Measurements from ENCODE around the gene CBR3.
A peak's percentile ranks its signal among the peaks of the same experiment; 100 is the strongest.

The CBR3 gene

DNA sequence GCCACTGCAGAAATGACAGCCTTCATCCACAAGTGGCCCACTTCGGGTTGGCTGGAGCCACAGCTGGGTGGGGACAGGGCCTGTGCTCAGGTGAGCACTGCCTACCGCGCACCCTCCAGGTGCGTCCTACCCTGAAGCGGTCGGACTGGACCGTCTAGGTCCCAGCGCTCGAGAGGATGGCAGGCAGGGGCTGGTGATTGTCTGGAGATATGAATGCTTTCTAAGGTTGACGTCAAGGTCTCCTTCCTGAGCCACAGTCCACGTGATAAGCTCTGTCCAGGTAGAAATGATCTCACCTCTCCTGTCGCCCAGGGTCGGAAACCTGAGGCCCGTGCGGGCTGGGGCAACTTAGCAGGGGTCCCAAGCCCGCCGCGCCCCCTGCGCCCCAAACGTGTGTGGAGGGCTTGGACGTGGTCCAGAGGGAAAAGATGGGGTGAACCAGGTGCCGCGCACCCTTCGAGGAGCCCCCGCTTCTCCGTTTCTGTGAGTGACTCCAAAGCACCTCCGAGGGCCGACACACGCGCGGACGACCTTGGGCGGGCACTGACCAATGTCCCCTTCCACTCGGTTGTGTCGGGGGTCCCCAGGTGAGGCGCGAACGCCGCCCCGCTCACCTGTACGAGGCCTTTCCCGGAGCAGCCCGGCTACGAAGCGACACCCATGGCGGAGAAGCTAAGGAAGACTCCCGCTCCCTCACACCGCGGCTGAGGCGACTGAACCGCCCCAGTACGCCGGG is 20.9 kb downstream of the CBR3 start:
- no peak for DNase-seq

- DNase-seq: peak; percentile 74 to 100 (median 100)
These were observed 21.5 kb downstream of the CBR3 start for GRCh38 chr21:36156339-36156814.

GRCh38 chr21:36156815-36157670 is 22.2 kb downstream of the CBR3 start, which contains the start of gene DOP1B:
Gene DOP1B, plus strand, starts transcription at chr21:36156824. Its CDS starts 7,910 bp downstream, at chr21:36164734.
- DNase-seq: peak in 6 of 51 donors; percentile 17 to 43 (median 29)

GRCh38 chr21:36159356-36159921 is 24.6 kb downstream of the CBR3 start:
- DNase-seq: no peak

- DNase-seq: no peak
These were observed 25.9 kb downstream of the CBR3 start for GRCh38 chr21:36160850-36161178.

GRCh38 chr21:36162631-36163030 is 27.8 kb downstream of the CBR3 start:
- DNase-seq: no peak

DNA sequence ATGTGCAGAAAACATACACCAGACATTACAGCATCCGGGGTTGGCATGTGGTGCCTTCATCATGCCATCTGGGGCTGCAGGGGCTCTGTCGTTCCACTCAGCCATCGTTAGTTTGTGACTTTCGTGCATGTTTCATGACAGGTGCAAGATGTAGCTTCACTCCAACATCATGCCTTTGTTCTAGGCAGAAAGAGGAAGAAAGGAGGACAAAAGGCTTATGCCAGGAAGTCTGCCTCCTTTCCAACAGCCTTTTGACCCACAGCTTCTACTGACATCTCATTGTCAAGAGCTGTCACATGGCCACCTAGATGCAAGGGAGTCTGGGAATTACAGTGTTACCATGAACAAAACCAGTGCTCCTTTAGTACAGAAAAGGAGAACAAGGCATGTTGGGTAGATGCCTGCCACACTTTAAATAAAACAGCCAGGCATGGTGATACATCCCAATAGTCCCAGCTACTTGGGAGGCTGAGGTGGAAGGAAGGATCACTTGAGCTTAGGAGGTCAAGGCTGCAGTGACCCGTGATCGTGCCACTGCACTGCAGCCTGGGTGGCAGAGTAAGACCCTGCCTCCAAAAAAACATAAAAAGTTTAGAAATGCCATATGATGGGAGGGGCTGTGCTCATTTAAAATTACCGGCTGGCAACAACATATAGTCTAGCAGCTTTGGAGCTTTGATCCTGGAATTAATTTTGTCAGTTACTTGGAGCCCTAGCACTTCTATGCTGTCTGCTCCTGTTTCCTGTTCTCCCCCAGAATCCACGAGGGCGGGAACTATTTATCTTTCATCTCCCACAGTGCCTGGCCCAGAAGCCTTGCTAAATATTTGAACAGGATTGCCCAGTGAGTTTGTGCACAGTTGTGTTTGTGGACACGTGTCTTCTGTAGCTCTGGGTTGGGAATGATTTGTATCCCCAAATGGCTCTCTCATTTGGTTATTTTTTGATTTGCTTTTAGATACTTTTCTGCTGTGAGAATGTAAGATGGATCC is 29.2 kb downstream of the CBR3 start:
- DNase-seq: no peak

DNA sequence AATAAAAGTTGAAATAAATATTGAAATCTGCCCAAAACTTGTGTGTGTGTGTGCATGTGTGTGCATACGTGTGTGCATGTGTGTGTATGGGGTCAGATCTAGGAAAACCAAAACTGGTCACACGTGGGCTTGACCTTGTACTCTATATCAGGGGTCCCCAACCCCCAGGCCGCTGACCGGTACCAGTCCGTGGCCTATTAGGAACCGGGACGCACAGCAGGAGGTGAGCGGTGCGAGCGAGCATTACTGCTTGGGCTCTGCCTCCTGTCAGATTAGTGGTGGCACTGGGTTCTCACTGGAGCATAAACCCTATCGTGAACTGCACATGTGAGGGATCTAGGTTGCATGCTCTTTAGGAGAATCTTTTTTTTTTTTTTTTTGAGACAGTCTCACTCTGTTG is 30.5 kb downstream of the CBR3 start:
- no peak for DNase-seq

DNA sequence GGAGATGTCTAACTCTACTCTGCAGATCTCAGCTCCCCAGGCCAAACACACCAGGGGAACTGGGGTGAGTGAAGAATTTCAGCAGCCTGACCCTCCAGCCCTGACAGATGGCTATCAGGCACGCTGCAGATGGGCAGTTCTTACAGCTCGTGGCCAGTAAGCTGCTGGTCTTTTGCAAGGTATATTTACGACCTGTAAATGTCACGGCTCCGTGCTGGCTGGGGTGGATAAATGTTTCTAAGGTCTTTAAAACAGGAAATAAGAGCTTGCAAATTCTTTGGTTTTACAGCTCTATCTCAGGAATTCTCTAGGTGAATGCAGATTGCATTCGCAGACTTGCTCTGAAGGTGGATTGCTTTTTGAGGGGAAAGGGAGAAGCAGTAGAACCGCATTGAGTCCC is 31.8 kb downstream of the CBR3 start:
- no peak for DNase-seq

GRCh38 chr21:36167541-36167940 is 32.7 kb downstream of the CBR3 start:
- no peak for DNase-seq

- peak in 2 of 51 donors; percentile 6 to 10 for DNase-seq
These were observed 34.7 kb downstream of the CBR3 start for GRCh38 chr21:36169470-36170128.

- DNase-seq: no peak
These were observed 35.9 kb downstream of the CBR3 start for GRCh38 chr21:36170823-36171222.

DNA sequence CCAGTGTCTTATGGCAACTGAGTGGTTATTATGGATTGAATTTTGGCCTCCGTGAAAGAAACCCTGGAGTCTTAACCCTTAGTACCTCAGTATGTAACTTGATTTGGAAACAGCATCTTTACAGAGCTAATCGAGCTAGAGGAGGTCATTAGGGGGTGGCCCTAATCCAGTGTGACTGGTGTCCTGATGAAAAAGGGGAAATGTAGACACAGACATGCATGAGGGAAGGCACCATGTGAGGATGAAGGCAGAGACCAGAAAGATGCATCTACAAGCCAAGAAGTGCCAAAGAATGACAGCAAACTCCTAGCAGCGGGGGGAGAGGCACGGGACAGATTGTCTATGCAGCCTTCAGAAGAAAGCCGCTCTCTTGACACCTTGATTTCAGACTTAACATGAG is 36.5 kb downstream of the CBR3 start:
- DNase-seq: no peak

DNA sequence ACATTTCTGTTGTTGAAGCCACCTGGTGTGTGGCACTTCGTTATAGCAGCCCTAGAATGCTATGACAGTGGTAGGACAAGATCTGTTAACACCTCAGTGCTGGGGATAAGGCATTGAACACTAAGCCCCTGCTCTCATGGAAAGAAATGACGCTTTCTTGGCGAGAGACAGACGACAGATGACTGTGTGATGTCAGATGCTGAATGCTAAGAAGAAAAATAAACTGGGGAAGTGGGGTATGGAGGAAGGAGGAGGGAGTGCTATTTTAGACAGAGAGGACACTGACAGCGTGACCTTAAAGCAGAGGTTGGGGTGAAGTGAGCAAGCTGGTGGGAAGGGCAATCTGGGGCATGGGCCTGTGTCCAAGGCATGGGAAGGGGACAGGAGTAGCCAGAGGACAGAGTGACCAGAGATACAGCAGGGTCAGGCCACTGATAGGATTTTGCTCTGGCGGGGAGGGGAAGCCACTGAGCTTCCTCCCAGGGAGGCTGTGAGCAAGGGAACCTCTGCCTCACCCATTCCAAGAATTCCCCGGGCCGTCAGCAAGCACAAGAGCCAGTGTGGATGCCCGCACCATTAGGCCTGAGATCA is 37.0 kb downstream of the CBR3 start:
- peak in 1 of 51 donors; percentile 15 for DNase-seq

DNA sequence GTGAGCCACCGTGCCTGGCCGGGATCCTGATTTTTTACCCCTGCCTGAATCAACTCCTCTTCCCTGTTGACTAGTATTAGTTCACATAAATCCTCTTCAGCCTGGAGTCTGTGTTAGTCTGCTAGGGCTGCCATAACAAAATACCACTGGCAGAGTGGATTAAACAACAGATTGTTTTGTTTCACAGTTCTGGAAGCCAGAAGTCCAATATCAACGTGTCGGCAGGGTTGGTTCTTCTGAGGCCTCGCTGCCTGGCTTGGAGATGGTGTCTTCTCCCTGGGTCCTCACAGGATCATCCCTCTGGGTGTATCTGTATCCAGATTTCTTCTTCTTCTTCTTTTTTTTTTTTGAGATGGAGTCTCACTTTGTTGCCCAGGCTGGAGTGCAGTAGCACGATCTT is 39.9 kb downstream of the CBR3 start:
- no peak for DNase-seq

DNA sequence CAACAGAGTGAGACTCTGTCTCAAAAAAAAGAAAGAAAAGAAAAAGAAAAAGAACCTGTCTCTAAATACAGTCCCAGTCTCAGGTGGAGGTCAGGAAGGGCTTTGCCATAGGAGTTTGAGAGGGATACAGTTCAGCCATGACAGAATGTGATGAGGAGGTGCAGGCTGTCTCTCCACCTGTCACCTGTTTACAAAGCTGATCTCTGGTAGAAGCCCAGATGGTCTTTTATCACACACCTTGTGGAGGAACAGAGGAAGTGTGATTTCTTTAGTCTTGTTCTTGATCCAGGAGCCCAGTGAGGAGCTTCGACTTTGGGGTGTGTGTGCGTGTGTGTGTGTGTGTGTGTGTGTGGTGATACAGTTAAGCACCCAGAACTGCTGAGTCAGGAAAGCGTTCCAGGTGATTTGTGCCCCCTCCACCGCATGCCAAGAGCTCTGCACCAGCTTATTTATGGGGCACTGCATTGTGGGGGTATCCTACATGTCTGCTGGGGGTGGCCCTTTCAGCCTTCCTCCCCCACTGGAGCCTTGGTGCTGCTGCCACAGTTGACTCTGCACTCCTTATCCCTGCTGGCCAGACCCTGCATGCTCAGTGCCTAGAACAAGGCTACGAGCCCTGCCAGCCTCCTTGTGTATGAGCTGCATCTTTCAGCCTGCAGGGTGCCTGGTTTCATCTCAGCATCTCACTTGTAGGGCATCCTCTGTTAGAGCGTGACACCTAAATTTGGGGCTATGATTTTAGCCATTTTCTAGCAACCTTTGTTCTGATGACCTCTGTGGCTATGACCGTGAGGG is 41.1 kb downstream of the CBR3 start:
- no peak for DNase-seq

- DNase-seq: no peak
These were observed 43.5 kb downstream of the CBR3 start for GRCh38 chr21:36178349-36178748.

- no peak for DNase-seq
These were observed 44.3 kb downstream of the CBR3 start for GRCh38 chr21:36179145-36179544.

GRCh38 chr21:36180963-36181362 is 46.1 kb downstream of the CBR3 start:
- no peak for DNase-seq
